ENCODE measurements around the gene BOK.
"Not testable (repeated sequence)": the region's sequence is repeated elsewhere in the genome, so short reads cannot be mapped to it uniquely, and the experiment has no call there.

Gene BOK

DNA sequence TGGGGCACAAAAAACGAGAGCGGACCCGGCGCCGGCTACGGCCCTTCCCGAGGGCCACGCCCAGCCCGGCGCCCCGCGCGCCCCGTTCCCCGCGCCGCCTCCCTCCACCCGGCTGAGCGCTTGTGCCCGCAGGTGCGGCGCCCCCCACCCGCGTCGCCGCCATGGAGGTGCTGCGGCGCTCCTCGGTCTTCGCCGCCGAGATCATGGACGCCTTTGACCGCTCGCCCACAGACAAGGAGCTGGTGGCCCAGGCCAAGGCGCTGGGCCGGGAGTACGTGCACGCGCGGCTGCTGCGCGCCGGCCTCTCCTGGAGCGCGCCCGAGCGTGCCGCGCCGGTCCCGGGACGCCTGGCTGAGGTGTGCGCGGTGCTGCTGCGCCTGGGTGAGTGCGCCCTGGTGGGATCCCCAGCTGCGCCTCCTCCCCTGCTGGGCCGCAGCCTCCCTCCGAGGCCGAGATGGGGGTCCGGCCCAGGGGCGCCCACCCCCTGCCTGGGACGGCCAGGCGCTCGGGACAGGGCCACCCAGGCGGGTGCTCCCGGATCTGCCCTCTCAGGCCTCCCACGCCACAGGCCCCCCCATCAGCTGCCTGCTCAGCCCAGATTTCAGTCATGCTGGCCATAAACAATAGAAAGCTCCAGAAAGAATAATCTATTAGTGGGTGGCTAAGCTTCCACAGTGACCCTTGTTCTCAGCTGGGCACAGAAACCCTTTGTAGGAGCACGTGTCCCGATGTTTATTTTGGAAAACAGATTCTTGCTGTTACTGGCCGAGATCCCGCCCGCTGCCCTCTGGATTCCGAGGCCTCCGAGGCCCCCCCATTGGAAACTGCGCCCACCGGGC, 997 bp downstream of the BOK start:
- DNase-seq: no peak

DNA sequence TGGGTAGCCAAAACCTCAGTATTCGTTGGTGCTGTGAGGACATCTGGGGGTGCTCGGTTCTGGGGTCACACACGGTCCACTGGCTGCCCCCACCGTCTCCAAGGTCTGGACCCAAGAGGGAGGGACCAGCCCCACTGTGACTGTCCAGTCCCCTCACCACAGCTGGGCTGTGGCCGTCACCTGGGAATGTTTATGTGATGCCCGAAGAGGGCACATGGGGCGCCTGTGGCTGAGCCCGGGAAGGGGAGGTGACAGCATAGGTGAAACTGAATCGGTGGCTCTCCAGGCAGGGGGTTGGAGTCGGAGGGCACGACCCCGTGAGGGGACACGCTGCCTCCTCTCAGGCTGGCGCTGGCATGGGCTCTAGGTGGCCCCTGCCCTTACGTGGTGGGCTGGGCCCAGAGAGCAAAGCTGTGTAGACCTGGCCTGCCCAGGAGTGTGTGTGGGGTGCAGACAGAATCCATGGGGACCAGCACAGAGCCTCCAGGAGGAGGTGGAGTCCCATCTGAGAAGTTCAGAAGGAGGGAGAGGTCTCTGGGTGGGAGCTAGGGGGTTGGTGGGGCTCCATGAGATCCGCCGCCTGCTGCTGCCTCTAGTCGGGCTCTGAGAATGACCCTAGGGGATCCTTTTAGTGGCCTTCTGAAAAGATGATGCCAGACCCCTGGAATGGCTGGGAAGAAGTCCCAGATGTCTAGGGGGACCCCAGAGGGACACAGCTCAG, 1.8 kb downstream of the BOK start:
- no peak for DNase-seq

DNA sequence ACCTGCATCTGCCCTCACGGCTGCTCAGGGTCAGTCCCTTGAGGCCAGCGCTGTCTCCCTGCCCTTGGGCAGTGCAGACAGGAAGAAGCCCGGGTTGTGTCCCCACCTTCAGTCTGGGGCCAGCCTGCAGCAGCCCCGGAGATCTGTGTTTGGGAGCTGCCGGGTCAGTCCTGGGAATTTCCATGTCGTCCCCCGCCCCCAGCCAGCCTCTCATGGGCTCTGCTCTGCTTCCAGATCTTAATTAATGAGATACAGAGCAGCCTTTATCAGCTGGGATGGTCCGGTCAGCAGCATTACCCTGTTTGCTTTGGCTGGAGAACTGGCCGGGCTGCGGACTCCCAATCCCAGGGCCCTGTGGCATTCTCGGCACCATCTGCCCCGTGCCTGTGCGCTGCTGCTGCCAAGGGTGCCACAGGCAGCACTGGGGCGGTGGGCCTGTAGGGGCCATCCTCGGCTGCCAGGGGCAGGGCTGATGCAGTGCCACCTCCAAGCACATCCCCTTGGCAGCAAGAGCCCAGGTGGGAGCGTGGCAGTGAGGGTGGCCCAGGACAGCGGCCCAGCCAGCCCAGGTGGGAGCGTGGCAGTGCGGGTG, 2.4 kb downstream of the BOK start:
- DNase-seq: no peak

DNA sequence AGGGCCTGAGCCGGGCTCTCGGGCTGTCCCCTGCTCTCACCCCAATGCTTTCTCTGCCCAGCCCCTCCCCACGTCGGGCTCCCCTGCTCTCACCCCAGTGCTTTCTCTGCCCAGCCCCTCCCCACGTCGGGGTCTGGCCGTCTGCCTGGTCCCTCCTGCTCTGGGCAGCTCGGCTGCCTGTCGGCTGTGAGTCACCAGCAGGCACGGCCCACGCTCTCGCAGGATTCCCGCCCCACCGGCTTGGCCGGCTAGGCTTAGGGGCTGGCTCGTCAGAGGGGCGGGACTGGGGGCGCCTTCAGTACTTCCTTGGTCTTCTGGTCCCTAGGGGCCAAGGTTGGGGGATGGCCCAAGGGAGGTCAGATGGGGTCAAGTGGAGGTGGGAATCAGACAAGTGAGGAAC, 3.3 kb downstream of the BOK start:
- no peak for DNase-seq

DNA sequence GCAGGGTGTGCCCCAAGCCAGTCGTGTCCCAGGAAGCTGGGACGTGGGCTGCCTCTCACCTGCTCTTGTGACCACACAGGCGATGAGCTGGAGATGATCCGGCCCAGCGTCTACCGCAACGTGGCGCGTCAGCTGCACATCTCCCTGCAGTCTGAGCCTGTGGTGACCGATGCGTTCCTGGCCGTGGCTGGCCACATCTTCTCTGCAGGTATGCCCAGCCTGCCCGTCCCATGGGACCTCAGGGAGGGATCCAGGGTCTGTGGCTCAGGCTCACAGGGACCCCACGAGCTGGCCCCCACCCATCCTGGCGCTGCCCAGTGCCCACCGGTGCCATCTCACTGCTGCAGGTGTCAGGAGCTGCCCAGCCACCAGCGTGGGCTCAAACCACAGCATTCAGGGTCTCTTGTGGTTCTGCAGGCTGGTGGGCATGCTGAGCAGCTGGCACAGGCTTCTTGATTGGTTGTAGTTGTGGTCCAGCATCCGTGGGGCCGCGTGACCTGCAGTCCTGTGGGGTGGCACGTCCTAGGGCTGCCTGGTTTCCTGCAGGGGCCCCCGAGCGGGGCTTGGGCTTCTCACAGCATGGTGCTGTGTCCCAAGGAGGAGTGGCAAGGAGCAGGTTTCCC, 3.8 kb downstream of the BOK start:
- DNase-seq: no peak

DNA sequence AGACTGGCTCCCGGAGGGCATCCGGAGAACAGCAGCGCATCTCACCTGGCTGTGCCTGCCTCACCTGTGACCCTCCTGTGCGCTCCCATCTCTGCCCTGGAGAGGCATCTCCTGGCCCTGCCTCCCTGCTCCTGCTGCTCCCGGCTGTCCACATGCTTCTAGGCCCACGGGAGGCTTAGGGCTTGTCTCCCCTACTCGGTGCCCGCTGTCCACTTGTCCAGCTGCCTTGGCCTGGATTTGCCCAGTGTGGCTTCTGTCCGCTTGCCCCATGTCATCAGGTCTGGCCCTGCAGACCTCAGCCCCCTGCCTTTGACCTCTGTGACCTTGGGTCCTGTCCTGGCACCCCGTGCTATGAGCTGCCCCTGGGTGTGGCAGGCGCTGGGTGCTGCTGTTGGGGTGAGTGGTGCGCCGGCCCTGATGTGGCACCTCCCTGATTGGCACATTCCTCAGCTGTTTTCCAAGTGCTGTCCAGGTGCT, 4.5 kb downstream of the BOK start:
- no peak for DNase-seq

DNA sequence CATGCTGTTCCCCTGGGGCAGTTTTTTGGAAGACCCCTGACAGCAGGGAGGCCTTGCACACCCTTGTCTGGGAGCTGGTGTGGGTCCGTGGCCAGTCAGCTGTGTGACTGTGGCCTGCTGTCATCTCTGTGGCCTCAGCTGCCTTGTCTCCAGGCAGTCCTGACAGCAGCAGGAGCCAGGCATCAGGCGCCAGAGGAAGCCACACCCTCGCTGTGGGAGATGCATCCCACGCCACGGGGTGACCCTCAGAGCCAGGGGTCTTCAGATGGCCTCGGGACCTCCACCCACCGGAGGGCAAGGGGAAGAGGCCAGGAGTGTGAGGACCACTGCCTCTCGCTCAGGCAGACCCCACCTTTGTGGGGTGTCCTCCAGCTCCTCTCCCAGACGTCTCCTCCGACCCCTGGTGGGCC, 5.0 kb downstream of the BOK start:
- DNase-seq: no peak

DNA sequence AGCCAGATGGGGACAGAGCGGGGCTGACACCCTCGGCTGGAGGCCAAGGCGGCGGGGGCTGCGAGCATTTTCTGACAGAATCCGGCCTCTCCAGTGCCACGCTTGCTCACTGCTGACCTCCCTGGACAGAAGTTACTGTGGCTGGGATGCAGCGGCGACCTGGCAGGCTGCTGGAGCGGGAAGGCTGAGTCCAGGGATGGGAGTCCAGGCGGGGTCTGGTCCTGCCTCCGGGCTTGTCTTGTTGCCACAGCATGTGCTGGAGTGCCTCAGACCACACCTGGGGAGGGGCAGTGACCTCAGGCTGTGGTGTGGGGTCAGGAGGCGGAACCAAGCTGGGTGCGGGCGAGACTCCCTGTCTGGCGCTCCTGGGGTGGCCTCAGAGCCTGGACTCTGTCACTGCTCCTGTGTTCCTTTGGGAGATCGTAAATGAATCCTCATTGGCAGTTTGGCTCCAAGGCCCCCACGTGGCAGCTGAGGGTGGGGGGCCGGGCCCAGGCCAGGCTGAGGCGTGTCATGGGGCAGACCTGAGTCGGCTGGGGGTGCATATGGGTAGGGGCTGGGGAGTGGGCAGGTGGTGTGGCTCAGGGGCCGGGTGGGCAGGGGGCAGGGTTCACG, 5.5 kb downstream of the BOK start:
- DNase-seq: no peak

DNA sequence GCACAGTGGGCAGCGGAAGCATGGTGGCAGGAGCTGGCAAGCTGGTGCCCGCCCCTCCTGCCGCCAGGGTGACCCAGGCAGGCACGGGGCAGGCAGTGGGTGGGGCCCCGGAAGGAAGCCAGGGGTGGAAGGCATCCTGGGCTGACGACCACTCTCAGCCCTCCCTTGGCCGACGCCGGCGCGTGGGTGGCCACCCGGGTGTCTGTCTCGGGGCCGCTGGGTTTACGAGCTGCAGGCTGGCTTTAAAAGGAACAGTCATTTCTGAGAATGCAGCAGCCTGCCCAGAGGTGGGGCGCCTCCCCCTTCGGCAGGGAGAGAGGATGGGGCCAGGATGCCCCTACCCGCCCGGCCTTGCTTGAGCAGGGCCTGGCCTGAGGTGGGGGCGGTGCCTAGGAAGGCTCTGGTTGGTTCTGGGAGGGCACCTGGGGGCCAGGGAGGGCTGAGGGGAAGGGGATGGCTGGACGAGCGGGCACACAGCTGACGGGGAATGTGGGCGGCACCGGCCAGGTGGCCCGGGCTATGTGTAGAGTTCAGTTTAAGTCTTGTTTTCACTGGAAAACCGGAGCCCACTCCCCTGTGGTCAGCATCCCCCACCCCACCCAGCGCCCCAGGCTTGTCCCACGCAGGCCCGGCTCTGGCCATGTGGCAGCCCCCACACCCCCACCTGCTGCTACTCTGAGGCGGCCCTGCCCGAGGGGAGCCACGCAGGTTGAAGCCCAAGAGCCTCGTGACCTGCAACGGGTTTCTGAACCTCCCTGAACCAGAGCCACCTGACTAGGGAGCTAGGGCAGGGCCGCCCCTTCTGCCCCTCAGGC, 6.3 kb downstream of the BOK start:
- DNase-seq: no peak

DNA sequence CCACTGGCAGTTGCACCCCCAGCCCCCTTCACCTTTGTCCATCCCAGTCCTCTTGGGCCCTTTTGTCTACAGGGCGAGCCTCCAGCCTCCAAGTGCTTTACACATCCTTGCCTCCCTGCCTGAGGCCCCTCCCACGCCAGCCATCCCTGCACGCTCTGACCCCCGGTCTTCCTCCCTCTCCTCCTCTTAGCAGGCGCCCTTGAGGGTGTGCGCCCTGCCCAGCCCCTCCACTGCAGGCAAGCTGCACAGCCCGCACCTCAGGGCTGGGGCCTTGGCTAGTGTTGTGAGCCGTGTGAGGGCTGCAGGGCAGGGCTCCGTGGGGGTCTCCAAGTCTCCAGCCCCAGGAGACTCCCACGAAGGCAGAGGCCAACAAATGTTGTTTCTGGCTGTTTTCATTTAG, 6.9 kb downstream of the BOK start:
- DNase-seq: no peak

DNA sequence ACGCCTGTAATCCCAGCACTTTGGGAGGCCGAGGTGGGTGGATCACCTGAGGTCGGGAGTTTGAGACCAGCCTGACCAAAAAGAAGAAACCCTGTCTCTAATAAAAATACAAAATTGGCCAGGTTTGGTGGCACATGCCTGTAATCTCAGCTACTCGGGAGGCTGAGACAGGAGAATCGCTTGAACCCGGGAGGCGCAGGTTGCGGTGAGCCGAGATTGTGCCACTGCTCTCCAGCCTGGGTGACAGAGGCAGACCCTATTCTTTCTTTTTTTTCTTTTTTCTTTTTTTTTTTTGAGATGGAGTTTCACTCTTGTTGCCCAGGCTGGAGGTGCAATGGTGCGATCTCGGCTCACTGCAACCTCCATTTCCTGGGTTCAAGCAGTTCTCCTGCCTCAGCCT, 7.5 kb downstream of the BOK start:
- not testable (repeated sequence) for DNase-seq

DNA sequence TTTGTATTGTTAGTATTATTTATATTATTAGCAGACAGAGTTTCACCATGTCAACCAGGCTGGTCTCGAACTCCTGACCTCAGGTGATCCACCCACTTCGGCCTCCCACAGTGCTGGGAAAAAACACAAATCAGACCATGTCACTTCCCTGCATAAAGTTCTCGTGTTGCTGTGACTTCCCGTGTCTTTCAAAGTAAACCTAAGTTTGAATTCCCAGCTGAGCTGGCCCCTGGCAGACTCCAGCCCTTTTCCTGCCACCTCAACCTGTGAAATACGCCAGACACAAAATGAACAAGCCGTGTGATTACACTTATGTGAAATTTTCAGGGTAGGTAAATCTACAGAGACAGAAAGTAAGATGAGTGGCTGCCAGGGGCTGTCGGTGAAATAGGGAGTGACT, 7.9 kb downstream of the BOK start:
- no peak for DNase-seq

DNA sequence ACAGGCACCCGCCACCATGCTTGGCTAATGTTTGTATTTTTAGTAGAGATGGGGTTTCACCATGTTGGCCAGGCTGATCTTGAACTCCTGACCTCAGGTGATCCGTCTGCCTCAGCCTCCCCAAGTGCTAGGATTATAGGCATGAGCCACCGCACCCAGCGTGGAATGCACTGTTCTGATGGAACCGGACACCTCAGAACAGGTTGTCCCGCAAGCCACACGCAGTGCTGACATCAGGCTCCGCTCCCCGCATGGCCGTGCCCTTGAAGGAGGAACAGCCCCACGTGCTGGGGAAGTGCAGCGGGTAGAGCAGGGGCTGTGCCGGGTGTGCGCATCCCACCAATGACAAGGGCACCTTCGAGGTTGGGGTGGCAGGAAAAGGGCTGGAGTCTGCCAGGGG, 8.7 kb downstream of the BOK start:
- not testable (repeated sequence) for DNase-seq

DNA sequence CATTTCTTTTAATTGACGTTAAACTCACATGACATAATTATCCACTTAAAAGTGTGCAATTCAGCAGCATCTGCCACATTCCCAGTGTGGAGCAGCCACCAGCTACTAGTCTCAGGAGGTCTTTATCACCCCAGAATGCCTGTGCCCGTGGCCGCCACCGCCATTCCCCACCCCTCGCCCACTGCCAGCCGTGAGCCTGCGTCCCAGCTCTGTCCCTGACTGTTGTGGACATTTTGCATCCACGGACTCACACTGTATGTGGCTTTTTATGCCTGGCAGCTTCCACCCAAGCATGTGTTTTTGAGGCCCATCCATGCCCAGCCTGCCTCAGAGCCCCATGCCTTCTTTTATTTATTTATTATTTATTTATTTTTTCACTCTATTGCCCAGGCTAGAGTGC, 9.2 kb downstream of the BOK start:
- DNase-seq: no peak

DNA sequence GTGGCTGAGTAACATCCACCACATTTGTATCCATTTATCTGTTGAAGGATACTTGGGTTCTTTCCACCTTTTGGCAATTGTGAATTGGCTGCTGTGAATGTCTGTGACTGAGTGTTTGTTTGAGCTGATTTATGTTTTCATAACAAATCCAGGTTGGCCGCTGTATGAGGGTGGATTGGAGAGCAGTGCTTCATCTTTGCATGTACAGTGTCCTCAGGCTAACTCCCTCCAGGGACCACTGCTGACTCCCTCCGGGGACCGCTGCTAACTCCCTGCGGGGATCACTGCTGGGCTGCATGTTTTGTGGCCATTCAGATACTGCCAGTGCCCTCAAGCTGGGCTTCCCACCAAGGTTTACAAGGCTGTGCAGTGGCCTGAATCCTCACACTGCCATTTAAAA, 10.2 kb downstream of the BOK start:
- DNase-seq: no peak

DNA sequence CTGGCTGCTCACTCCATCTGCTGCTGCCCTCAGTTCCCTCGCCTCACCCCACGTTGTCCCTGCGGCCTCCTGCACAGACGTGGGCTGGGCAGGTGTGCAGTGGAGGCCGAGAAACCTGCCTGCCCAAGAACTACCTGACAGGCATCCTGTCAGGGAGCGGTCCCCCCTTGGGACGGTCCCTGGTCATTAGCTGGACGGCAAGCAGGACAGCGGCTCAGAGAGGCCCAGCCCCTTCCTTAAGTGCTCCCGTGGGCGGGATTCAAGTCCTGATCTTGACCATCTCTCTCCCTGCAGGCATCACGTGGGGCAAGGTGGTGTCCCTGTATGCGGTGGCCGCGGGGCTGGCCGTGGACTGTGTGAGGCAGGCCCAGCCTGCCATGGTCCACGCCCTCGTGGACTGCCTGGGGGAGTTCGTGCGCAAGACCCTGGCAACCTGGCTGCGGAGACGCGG, 11.3 kb downstream of the BOK start:
- DNase-seq: no peak

DNA sequence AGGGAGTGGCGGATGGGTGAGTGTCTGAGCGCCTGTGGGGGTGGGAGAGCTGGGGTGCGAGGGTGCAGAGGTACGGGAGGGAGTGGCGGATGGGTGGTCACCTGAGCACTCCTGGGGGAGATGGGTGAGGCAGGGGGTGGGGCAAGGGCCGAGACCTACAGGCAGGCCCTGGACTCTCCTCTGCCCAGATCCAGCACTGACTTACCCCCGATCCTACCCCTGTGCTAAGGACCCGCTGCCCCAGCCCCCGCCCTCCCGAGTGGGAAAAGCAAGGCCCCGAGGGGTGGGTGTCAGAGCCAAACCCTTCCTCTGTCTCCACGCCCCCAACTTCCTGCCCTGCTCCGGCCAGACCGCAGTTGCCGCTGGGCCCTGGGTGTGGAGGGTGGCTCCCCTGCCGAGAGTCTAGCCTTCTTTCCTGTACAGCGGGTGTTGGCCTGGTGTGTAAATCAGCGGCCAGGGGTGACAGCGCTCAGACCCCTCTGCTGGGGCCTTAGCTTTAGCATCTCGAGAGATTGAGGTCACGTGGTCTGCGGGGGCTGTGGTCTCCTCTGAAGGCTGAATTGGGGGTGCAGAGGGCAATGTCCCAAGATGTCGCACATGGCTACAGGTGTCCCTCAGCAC, 12.5 kb downstream of the BOK start:
- no peak for DNase-seq

DNA sequence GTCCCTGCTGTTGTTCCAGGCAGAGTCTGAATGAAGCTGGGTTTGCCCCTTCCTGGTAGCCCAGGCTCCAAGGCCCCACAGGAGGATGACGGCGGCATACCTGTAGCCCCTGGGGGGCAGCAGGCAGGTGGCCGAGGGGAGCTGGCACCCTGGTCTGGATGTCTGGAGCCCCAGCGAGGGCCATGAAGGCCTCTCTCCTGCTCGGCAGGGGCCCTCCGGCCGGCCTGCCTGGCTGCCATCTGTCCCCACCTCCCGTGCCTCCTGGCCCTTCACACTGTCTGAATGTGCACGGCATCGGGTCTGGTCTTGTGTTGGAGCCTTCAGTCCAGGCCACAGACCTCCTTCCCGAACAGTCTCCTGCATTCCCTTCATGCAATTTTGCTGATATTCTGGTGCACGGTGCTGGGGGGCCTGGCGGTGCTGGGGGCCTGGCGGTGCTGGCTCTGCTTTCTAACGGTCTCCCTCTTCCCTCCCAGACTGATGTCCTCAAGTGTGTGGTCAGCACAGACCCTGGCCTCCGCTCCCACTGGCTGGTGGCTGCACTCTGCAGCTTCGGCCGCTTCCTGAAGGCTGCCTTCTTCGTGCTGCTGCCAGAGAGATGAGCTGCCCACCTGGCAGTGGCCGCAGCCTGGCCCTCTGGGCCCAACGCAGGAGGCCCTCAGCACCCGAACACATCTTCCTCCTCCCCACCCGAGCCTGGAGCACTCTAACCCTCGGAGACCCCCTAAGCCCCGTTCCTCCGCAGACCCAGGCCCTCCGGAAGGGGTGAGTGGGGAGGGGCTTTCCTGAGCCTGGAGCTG, 13.5 kb downstream of the BOK start:
- DNase-seq: no peak

DNA sequence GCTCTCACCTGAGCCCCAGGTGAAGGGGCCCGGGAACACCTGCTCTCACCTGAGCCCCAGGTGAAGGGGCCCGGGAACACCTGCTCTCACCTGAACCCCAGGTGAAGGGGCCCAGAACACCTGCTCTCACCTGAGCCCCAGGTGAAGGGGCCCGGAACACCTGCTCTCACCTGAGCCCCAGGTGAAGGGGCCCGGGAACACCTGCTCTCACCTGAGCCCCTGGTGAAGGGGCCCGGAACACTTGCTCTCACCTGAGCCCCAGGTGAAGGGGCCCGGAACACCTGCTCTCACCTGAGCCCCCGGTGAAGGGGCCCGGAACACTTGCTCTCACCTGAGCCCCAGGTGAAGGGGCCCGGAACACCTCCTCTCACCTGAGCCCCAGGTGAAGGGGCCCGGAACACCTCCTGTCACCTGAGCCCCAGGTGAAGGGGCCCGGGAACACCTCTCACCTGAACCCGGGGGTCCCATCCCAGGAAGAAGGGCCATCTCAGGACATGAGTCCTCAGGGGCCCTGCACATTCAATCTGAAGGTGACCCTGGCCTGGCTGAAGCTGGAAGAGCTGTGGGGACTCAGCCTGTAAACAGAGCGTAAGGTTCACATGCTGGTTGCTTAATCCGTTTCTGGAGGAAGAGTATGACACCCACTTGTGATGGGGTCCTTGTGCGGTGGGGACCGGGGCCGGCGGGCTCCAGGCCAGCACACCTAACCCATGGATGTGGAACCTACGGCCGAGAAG, 14.5 kb downstream of the BOK start:
- DNase-seq: not testable (repeated sequence)

DNA sequence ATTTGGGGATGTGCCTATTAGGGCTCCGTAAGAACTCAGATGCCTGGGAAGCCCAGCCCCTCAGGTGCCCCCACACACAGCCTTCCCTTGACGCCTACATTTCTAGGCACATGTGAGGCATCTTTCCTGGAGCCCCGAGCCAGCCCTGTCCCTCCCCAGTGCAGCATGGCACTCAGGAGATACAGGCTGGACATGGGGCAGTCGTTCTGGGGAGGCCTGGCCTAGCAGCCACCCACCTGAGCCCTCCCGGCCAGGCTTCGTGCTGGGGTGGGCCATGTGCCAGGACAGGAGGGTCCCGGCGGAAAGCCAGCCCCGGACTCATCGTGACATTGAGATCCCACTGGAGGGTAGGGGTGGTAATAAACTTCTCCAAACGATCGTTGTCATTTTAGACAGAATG, 15.2 kb downstream of the BOK start:
- no peak for DNase-seq

All from T-helper 9 cell (primary cell).